ENCODE data around the gene SHISA4.
"Not testable (repeated sequence)": the region's sequence is repeated elsewhere in the genome, so short reads cannot be mapped to it uniquely, and the experiment has no call there.

Gene SHISA4

GRCh38 chr1:201933840-201934430, 45.2 kb downstream of the SHISA4 start:
- peak in 1 of 5 experiments; percentile 16 for DNase-seq

- DNase-seq = no peak
Observed at GRCh38 chr1:201937624-201938213, 49.0 kb downstream of the SHISA4 start.

GRCh38 chr1:201938440-201939035, 49.8 kb downstream of the SHISA4 start:
- no peak for DNase-seq

- no peak for DNase-seq
Observed at GRCh38 chr1:201939148-201939547, 50.5 kb downstream of the SHISA4 start.

- DNase-seq = no peak
Observed at GRCh38 chr1:201939574-201939973, 50.9 kb downstream of the SHISA4 start.

GRCh38 chr1:201940316-201940715, 51.6 kb downstream of the SHISA4 start:
- not testable (repeated sequence) for DNase-seq

GRCh38 chr1:201941420-201942128, 52.9 kb downstream of the SHISA4 start:
- no peak for DNase-seq

- DNase-seq = no peak
Observed at GRCh38 chr1:201942129-201942495, 53.4 kb downstream of the SHISA4 start.
